Adrenal gland (tissue), 5 donors: ENCODE measurements around the gene EIF4EBP3.

Experiments
- POLR2A ChIP-seq, 2 donors: fragments of 450-650 bp; IDR thresholded peaks; one replicate each; pipeline ENCODE4 v1.6.1; 2017; ENCODE audit warnings: antibody characterized with exemption in 2 of 2, mild to moderate bottlenecking in 2 of 2, moderate library complexity in 1 of 2
- TF ChIP-seq, protein P1 (sequence below), 6 experiments: fragments of 450-650 bp in 4 of 6; fragments of 200-600 bp in 2 of 6; sonication (generic) in 1 of 6; IDR thresholded peaks; 1 replicate in 5 of 6; 2 replicates in 1 of 6; pipeline versions ENCODE4 v1.5.1 to v1.8.0; 2016 to 2021; ENCODE audit warnings: antibody characterized with exemption in 6 of 6, mild to moderate bottlenecking in 2 of 6, moderate library complexity in 1 of 6
- donor health status: DM: no; HTN: no; CAD: no.

- TF ChIP-seq, protein P1, sequence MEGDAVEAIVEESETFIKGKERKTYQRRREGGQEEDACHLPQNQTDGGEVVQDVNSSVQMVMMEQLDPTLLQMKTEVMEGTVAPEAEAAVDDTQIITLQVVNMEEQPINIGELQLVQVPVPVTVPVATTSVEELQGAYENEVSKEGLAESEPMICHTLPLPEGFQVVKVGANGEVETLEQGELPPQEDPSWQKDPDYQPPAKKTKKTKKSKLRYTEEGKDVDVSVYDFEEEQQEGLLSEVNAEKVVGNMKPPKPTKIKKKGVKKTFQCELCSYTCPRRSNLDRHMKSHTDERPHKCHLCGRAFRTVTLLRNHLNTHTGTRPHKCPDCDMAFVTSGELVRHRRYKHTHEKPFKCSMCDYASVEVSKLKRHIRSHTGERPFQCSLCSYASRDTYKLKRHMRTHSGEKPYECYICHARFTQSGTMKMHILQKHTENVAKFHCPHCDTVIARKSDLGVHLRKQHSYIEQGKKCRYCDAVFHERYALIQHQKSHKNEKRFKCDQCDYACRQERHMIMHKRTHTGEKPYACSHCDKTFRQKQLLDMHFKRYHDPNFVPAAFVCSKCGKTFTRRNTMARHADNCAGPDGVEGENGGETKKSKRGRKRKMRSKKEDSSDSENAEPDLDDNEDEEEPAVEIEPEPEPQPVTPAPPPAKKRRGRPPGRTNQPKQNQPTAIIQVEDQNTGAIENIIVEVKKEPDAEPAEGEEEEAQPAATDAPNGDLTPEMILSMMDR (IDR thresholded peaks at IDR 0.05): no peak
- no peak for TF ChIP-seq POLR2A (IDR thresholded peaks at IDR 0.05)
Observed at GRCh38 chr5:140574165-140574564, 26.7 kb downstream of the EIF4EBP3 start.
